Measurements from ENCODE around the gene PCDHB11. TPM values are rescaled to one million over a fixed set of nuclear protein-coding genes. Genes with fewer than 3 reads are reported as not detected.
"Not testable (repeated sequence)": the region's sequence is repeated elsewhere in the genome, so short reads cannot be mapped to it uniquely, and the experiment has no call there.

PCDHB11 gene
- total RNA-seq, 2 donors from 2014 or later = not detected

DNA sequence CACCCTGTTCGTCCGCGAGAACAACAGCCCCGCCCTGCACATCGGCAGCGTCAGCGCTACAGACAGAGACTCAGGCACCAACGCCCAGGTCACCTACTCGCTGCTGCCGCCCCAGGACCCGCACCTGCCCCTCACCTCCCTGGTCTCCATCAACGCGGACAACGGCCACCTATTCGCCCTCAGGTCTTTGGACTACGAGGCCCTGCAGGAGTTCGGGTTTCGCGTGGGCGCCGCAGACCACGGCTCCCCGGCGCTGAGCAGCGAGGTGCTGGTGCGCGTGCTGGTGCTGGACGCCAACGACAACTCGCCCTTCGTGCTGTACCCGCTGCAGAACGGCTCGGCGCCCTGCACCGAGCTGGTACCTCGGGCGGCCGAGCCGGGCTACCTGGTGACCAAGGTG lies 36.5 kb downstream of the PCDHB11 start:
- H3K4me1 Mint-ChIP-seq; DNase-seq; ATAC-seq; H3K36me3 Mint-ChIP-seq (ENCODE audit: low read depth); H3K4me3 Mint-ChIP-seq; H3K27ac Mint-ChIP-seq: not testable (repeated sequence)
- H3K9me3 ChIP-seq (ENCODE audit: control insufficient read depth, low read length, poor library complexity, severe bottlenecking) = peaks cover 16% of the 10 kb centered on the region
- H3K27me3 Mint-ChIP-seq = peaks cover 15% of the 10 kb centered on the region

DNA sequence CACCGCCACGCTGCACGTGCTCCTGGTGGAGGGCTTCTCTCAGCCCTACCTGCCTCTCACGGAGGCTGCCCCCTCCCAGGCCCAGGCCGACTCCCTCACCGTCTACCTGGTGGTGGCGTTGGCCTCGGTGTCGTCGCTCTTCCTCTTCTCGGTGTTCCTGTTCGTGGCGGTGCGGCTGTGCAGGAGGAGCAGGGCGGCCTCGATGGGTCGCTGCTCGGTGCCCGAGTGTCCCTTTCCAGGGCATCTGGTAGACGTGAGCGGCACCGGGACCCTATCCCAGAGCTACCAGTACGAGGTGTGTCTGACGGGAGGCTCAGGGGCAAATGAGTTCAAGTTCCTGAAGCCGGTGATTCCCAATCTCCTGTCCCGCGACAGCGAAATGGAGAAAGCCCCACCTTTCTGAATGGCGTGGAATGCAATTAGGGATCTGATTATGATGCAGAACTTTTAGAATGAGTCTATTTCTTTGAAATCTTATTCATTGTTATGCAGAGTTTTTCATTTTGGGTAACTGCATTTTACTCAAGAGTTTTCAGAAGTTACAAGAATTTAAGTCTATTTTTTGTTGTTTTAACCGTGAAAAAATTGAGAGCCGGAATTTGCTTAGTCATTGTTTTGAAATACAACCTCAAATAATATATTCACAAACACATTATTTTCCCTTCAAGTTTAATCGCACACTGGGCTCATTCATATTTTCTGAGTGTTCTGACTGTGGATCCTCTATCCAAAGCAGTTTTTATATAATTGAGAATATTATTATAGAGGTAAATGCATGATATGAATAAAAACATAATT lies 37.3 kb downstream of the PCDHB11 start:
- Mint-ChIP-seq H3K36me3 (ENCODE audit: low read depth) (no peaks in the 10 kb centered on the region), H3K4me3 (no peak overlapping the region), H3K27ac (no peak overlapping the region), H3K27me3 (peaks cover 15% of the 10 kb centered on the region), H3K4me1 (no peaks in the 10 kb centered on the region)
- ATAC-seq (no peak), DNase-seq (no peak)
- H3K9me3 ChIP-seq (ENCODE audit: control insufficient read depth, low read length, poor library complexity, severe bottlenecking) = peaks cover 19% of the 10 kb centered on the region

DNA sequence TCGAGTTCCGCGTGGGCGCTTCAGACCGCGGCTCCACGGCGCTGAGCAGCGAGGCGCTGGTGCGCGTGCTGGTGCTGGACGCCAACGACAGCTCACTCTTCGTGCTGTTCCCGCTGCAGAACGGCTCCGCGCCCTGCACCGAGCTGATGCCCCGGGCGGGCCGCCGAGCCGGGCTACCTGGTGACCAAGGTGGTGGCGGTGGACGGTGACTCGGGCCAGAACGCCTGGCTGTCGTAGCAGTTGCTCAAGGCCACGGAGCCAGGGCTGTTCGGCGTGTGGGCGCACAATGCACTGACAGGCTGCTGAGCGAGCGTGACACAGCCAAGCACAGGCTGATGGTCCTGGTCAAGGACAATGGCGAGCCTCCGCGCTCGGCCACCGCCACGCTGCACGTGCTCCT lies 42.1 kb downstream of the PCDHB11 start:
- ATAC-seq = no peak
- Mint-ChIP-seq H3K4me1 (no peaks in the 10 kb centered on the region), H3K27me3 (peaks cover 20% of the 10 kb centered on the region), H3K4me3 (no peak overlapping the region), H3K27ac (no peak overlapping the region), H3K36me3 (ENCODE audit: low read depth) (no peaks in the 10 kb centered on the region)
- peaks cover 15% of the 10 kb centered on the region for H3K9me3 ChIP-seq (ENCODE audit: control insufficient read depth, low read length, poor library complexity, severe bottlenecking)
- DNase-seq = no peak

DNA sequence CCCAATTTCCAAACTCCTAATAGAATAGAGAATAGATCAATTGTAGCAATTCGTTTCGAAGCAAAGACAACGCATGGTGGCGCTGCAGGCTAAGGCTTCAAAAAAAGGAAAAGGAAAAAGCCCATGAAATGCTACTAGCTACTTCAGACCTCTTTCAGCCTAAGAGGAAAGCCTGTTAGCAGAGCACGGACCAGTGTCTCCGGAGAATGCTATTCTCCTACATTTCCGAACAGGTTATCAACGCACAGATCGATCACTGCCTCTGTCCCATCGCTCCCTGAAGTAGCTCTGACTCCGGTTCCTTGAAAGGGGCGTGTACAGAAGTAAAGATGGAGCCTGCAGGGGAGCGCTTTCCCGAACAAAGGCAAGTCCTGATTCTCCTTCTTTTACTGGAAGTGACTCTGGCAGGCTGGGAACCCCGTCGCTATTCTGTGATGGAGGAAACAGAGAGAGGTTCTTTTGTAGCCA lies 45.9 kb downstream of the PCDHB11 start, which contains the start of gene PCDHB15:
Gene PCDHB15, plus strand, starts transcription at position 146 of the 468 bp plus-strand sequence. Its CDS starts 184 bp downstream, at position 330.
- H3K4me1 Mint-ChIP-seq = no peaks in the 10 kb centered on the region
- peaks cover 9% of the 10 kb centered on the region for H3K27me3 Mint-ChIP-seq
- DNase-seq (no peak), ATAC-seq (no peak)
- H3K4me3 Mint-ChIP-seq = peak within 1 kb of the TSS; percentile 33
- H3K9me3 ChIP-seq (ENCODE audit: control insufficient read depth, low read length, poor library complexity, severe bottlenecking) = peaks cover 24% of the 10 kb centered on the region
- H3K27ac Mint-ChIP-seq = no peak within 1 kb of the TSS
- no peaks in the 10 kb centered on the region for H3K36me3 Mint-ChIP-seq (ENCODE audit: low read depth)

DNA sequence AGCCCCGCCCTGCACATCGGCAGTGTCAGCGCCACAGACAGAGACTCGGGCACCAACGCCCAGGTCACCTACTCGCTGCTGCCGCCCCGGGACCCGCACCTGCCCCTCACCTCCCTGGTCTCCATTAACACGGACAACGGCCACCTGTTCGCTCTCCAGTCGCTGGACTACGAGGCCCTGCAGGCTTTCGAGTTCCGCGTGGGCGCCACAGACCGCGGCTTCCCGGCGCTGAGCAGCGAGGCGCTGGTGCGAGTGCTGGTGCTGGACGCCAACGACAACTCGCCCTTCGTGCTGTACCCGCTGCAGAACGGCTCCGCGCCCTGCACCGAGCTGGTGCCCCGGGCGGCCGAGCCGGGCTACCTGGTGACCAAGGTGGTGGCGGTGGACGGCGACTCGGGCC lies 47.5 kb downstream of the PCDHB11 start:
- H3K9me3 ChIP-seq (ENCODE audit: control insufficient read depth, low read length, poor library complexity, severe bottlenecking) = peaks cover 27% of the 10 kb centered on the region
- H3K27ac Mint-ChIP-seq, H3K4me3 Mint-ChIP-seq: not testable (repeated sequence)

DNA sequence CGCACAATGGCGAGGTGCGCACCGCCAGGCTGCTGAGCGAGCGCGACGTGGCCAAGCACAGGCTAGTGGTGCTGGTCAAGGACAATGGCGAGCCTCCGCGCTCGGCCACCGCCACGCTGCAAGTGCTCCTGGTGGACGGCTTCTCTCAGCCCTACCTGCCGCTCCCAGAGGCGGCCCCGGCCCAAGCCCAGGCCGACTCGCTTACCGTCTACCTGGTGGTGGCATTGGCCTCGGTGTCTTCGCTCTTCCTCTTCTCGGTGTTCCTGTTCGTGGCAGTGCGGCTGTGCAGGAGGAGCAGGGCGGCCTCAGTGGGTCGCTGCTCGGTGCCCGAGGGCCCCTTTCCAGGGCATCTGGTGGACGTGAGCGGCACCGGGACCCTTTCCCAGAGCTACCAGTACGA lies 48.0 kb downstream of the PCDHB11 start:
- not testable (repeated sequence) for H3K36me3 Mint-ChIP-seq (ENCODE audit: low read depth); DNase-seq; H3K27me3 Mint-ChIP-seq; ATAC-seq; H3K27ac Mint-ChIP-seq; H3K4me1 Mint-ChIP-seq
- H3K4me3 Mint-ChIP-seq = peak overlapping the region; percentile 1
- peaks cover 27% of the 10 kb centered on the region for H3K9me3 ChIP-seq (ENCODE audit: control insufficient read depth, low read length, poor library complexity, severe bottlenecking)

More for the DNA sequence above, 47.5 kb downstream of the PCDHB11 start:
- H3K4me1 Mint-ChIP-seq; H3K36me3 Mint-ChIP-seq (ENCODE audit: low read depth); ATAC-seq; H3K27me3 Mint-ChIP-seq; DNase-seq: not testable (repeated sequence)

DNA sequence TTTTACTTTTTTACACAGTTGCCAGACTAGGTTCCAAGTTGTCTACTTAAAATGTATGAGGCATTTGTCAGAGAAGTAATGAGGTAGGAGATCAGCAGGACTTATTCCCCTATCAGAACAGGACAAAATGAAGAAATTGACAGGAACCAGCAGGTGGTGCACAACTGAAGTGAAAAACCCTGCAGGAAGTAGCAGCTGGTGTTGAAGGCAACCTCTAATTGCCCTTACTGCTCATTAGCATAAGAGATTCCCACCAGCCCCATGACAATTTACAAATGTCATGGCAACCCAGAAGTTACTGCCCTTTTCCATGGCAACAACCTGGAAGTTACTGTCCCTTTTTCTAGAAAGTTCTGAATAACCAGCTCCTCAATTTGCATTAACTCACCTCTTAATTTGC lies 51.1 kb downstream of the PCDHB11 start:
- Mint-ChIP-seq H3K4me3 (no peak overlapping the region), H3K27ac (no peak overlapping the region), H3K4me1 (no peaks in the 10 kb centered on the region), H3K27me3 (no peaks in the 10 kb centered on the region), H3K36me3 (ENCODE audit: low read depth) (no peaks in the 10 kb centered on the region)
- H3K9me3 ChIP-seq (ENCODE audit: control insufficient read depth, low read length, poor library complexity, severe bottlenecking) = peaks cover 32% of the 10 kb centered on the region
- DNase-seq (no peak), ATAC-seq (no peak)

Other genes starting within 250 kb of the PCDHB11 start
- gene PCDHAC2, start 233.2 kb upstream of the PCDHB11 start, total RNA-seq = not detected
- gene PCDHB1, start 148.3 kb upstream of the PCDHB11 start, total RNA-seq = not detected
- gene PCDHB2, start 105.0 kb upstream of the PCDHB11 start, total RNA-seq = under 1 TPM; 0.13 to 0.25 TPM
- gene PCDHB3, start 99.2 kb upstream of the PCDHB11 start, total RNA-seq = not detected
- not detected for gene PCDHB4, start 77.8 kb upstream of the PCDHB11 start, total RNA-seq
- gene PCDHB5, start 64.4 kb upstream of the PCDHB11 start, total RNA-seq = under 1 TPM; 0.12 to 0.34 TPM
- not detected for gene PCDHB6, start 49.6 kb upstream of the PCDHB11 start, total RNA-seq
- gene PCDHB7, start 27.0 kb upstream of the PCDHB11 start, total RNA-seq = not detected
- not detected for gene PCDHB8, start 21.8 kb upstream of the PCDHB11 start, total RNA-seq
- gene PCDHB16, start 17.2 kb upstream of the PCDHB11 start, total RNA-seq = not detected
- gene PCDHB9, start 12.5 kb upstream of the PCDHB11 start, total RNA-seq = 1 to 10 TPM in 1 of 2 donors, not detected in 1; 1.0 TPM
- gene PCDHB10, start 7.3 kb upstream of the PCDHB11 start, total RNA-seq = not detected
- gene PCDHB12, start 9.1 kb downstream of the PCDHB11 start, total RNA-seq = not detected
- not detected for gene PCDHB13, start 14.3 kb downstream of the PCDHB11 start, total RNA-seq
- not detected for gene PCDHB14, start 23.7 kb downstream of the PCDHB11 start, total RNA-seq
- gene PCDHB15, start 45.8 kb downstream of the PCDHB11 start, total RNA-seq = under 1 TPM in 1 of 2 donors, not detected in 1; 0.10 TPM
- gene SLC25A2, start 104.4 kb downstream of the PCDHB11 start, total RNA-seq = under 1 TPM; 0.65 to 0.70 TPM
- 10 to 100 TPM; 74.4 to 90.7 TPM for gene TAF7, start 121.2 kb downstream of the PCDHB11 start, total RNA-seq
- not detected for gene PCDHGA1, start 130.9 kb downstream of the PCDHB11 start, total RNA-seq
- gene PCDHGA2, start 139.1 kb downstream of the PCDHB11 start, total RNA-seq = not detected
- gene PCDHGA3, start 144.2 kb downstream of the PCDHB11 start, total RNA-seq = under 1 TPM in 1 of 2 donors, not detected in 1; 0.22 TPM
- gene PCDHGB1, start 150.5 kb downstream of the PCDHB11 start, total RNA-seq = under 1 TPM in 1 of 2 donors, not detected in 1; 0.13 TPM
- gene PCDHGA4, start 155.4 kb downstream of the PCDHB11 start, total RNA-seq = under 1 TPM in 1 of 2 donors, not detected in 1; 0.12 TPM
- gene PCDHGB2, start 160.4 kb downstream of the PCDHB11 start, total RNA-seq = under 1 TPM; 0.44 to 0.45 TPM
- under 1 TPM in 1 of 2 donors, not detected in 1; 0.16 TPM for gene PCDHGA5, start 164.5 kb downstream of the PCDHB11 start, total RNA-seq
- under 1 TPM; 0.13 to 0.32 TPM for gene PCDHGB3, start 170.6 kb downstream of the PCDHB11 start, total RNA-seq
- gene PCDHGA6, start 174.3 kb downstream of the PCDHB11 start, total RNA-seq = under 1 TPM; 0.10 to 0.40 TPM
- gene PCDHGA7, start 183.1 kb downstream of the PCDHB11 start, total RNA-seq = under 1 TPM in 1 of 2 donors, not detected in 1; 0.25 TPM
- under 1 TPM; 0.08 to 0.10 TPM for gene PCDHGB4, start 188.1 kb downstream of the PCDHB11 start, total RNA-seq
- under 1 TPM in 1 of 2 donors, not detected in 1; 0.05 TPM for gene PCDHGA8, start 193.0 kb downstream of the PCDHB11 start, total RNA-seq
- under 1 TPM; 0.26 to 0.35 TPM for gene PCDHGB5, start 198.3 kb downstream of the PCDHB11 start, total RNA-seq
- not detected for gene PCDHGA9, start 203.2 kb downstream of the PCDHB11 start, total RNA-seq
- gene PCDHGB6, start 208.4 kb downstream of the PCDHB11 start, total RNA-seq = under 1 TPM; 0.10 to 0.20 TPM
- gene PCDHGA10, start 213.4 kb downstream of the PCDHB11 start, total RNA-seq = under 1 TPM; 0.10 to 0.18 TPM
- not detected for gene PCDHGB7, start 218.1 kb downstream of the PCDHB11 start, total RNA-seq
- gene PCDHGA11, start 221.4 kb downstream of the PCDHB11 start, total RNA-seq = not detected
- gene PCDHGA12, start 230.9 kb downstream of the PCDHB11 start, total RNA-seq = not detected